CD4-positive, alpha-beta memory T cell (primary cell): ENCODE data around the gene NCF4. TPM values are rescaled to one million over a fixed set of nuclear protein-coding genes. Genes with fewer than 3 reads are reported as not detected.
A peak's percentile ranks its signal among the peaks of the same experiment; 100 is the strongest.

Experiments used
- CTCF ChIA-PET: fragments of 350-600 bp; sonication (Branson Sonifier 250); formaldehyde crosslinking; loops from one replicate; lab custom pipeline; 2021; ENCODE audit warnings: inconsistent platforms; ENCODE audit not compliant: partially characterized antibody; lab: Charles Lee
- POLR2A ChIA-PET: fragments of 350-600 bp; sonication (Branson Sonifier 250); formaldehyde crosslinking; loops from one replicate; lab custom pipeline; 2021; ENCODE audit not compliant: partially characterized antibody; lab: Charles Lee
- DNase-seq, 5 donors: peaks; one replicate each; pipeline versions ENCODE4 v3.0.0 to v3.0.0-alpha.2; 2020 to 2022; ENCODE audit warnings: mixed read lengths in 1 of 5
- H3K27ac ChIP-seq: one replicate; pipeline ENCODE4 v1.7.0; 2013; ENCODE audit warnings: low read depth, low read length
- H3K27me3 ChIP-seq: 2 replicates; pipeline ENCODE4 v1.7.0; 2013; ENCODE audit warnings: mild to moderate bottlenecking, low read length, moderate library complexity; ENCODE audit not compliant: insufficient read depth
- H3K36me3 ChIP-seq: 2 replicates; pipeline ENCODE4 v1.7.0; 2013; ENCODE audit warnings: mild to moderate bottlenecking, low read length, moderate library complexity; ENCODE audit not compliant: insufficient read depth
- H3K4me1 ChIP-seq: 2 replicates; pipeline ENCODE4 v1.7.0; 2013; ENCODE audit warnings: mild to moderate bottlenecking, low read length, moderate library complexity; ENCODE audit not compliant: insufficient read depth
- H3K4me3 ChIP-seq, 2 donors: one replicate each; pipeline ENCODE4 v1.7.0; 2013; ENCODE audit warnings: low read length in 2 of 2, mild to moderate bottlenecking in 1 of 2
- H3K9me3 ChIP-seq, 2 donors: one replicate each; pipeline ENCODE4 v1.7.0; 2013; ENCODE audit warnings: low read length in 2 of 2, control low read depth in 1 of 2; ENCODE audit not compliant: control insufficient read depth in 1 of 2
- H3K27ac Mint-ChIP-seq, 7 donors: one replicate each; pipeline ENCODE4 v1.8.0; 2020 to 2021; ENCODE audit warnings: mixed read lengths in 7 of 7, mild to moderate bottlenecking in 6 of 7, inconsistent platforms in 3 of 7, moderate library complexity in 3 of 7
- H3K27me3 Mint-ChIP-seq, 2 donors: one replicate each; pipeline ENCODE4 v1.8.0; 2020 to 2021; ENCODE audit warnings: mixed read lengths in 2 of 2
- H3K36me3 Mint-ChIP-seq, 2 donors: one replicate each; pipeline ENCODE4 v1.8.0; 2020 to 2021; ENCODE audit warnings: mixed read lengths in 2 of 2, inconsistent platforms in 1 of 2, mild to moderate bottlenecking in 1 of 2
- H3K4me1 Mint-ChIP-seq, 4 donors: one replicate each; pipeline ENCODE4 v1.8.0; 2020 to 2021; ENCODE audit warnings: mixed read lengths in 4 of 4, mild to moderate bottlenecking in 1 of 4
- H3K4me3 Mint-ChIP-seq, 8 donors: one replicate each; pipeline ENCODE4 v1.8.0; 2020 to 2021; ENCODE audit warnings: mixed read lengths in 8 of 8, mild to moderate bottlenecking in 7 of 8, moderate library complexity in 6 of 8, inconsistent platforms in 3 of 8
- H3K9me3 Mint-ChIP-seq, 8 donors: one replicate each; pipeline ENCODE4 v1.8.0; 2020 to 2021; ENCODE audit warnings: mixed read lengths in 8 of 8, mild to moderate bottlenecking in 5 of 8, inconsistent platforms in 3 of 8, moderate library complexity in 1 of 8
- intact Hi-C: fragments of 100-400 bp; cut with micrococcal nuclease; formaldehyde crosslinking; loops from one replicate; pipeline ENCODE4 v1.15.1; 2023
- polyA plus RNA-seq, 2 donors: library from polyadenylated mRNA; unstranded; fragments of 300-500 nt; fragmentation: Illumina TruSeq; gene quantifications; one replicate each; pipeline ENCODE4 v1.2.3, GENCODE V29; 2021
- total RNA-seq, 2 experiments: library from RNA; stranded (reverse); gene quantifications; one replicate each; pipeline ENCODE4 v1.2.3, GENCODE V29; 2021

NCF4 gene
- total and polyA plus RNA-seq, 4 experiments from 2014 or later: 16.6 to 28.0 (median 22.1) TPM

- Mint-ChIP-seq H3K27ac (peak overlapping the region in 2 of 7 donors; percentile 17 to 71), H3K4me1 (peaks cover 10 to 15% (median 12%) of the 10 kb centered on the region in 4 donors), H3K36me3 (peaks cover 30 to 41% of the 10 kb centered on the region in 2 donors), H3K4me3 (no peak overlapping the region), H3K27me3 (no peaks in the 10 kb centered on the region), H3K9me3 (peaks cover 0 to 19% (median 13%) of the 10 kb centered on the region in 8 donors)
- Histone ChIP-seq H3K4me1 (peaks cover 19% of the 10 kb centered on the region), H3K9me3 (peaks cover 0 to 5% of the 10 kb centered on the region in 2 donors), H3K4me3 (no peak overlapping the region), H3K36me3 (no peaks in the 10 kb centered on the region), H3K27me3 (no peaks in the 10 kb centered on the region), H3K27ac (no peak overlapping the region)
- DNase-seq: no peak
- ChIA-PET CTCF (interaction anchor here (4.4 kb wide), 1 partner anchor 18 kb away, joined by 37 read pairs; no protein-coding TSS in a partner anchor), POLR2A (interaction anchor here (2.1 kb wide), 1 partner anchor 15 kb away, joined by 6 read pairs; the partner anchor contains the start of gene NCF4)
- intact Hi-C loops: no loop called here
Measured at GRCh38 chr22:36875741-36876140, 14.9 kb downstream of the NCF4 start.

DNA sequence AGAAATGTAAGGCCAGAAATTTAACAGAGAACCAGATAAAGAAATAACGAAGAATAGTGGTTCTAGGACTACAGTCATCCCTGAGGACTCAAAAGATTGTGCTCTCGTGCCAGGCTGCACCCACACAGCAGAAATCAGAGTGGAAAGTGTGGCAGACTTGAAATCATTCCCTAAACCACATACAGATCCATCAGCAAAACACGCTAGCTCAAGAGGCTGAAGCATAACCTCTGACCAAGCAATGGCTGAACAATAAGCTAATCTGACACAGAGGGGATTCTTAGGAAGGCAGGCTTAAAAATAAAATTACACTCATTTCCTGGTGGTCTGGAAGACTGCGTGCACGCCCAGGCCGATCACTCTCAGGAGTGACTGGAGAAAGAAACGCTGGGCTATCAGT is 19.0 kb downstream of the NCF4 start:
- Mint-ChIP-seq H3K4me1 (peaks cover 0 to 3% (median 0%) of the 10 kb centered on the region in 4 donors), H3K27me3 (no peaks in the 10 kb centered on the region), H3K9me3 (peaks cover 4 to 48% (median 39%) of the 10 kb centered on the region in 8 donors), H3K36me3 (peaks cover 31 to 40% of the 10 kb centered on the region in 2 donors), H3K27ac (peak overlapping the region in 1 of 7 donors; percentile 66), H3K4me3 (no peak overlapping the region)
- ChIA-PET CTCF (interaction anchor here (3.1 kb wide), 1 partner anchor 97 kb away, joined by 9 read pairs; no protein-coding TSS in a partner anchor), POLR2A (no interaction called here)
- Histone ChIP-seq H3K9me3 (peaks cover 5 to 20% of the 10 kb centered on the region in 2 donors), H3K27me3 (no peaks in the 10 kb centered on the region), H3K4me1 (no peaks in the 10 kb centered on the region), H3K27ac (no peak overlapping the region), H3K4me3 (no peak overlapping the region), H3K36me3 (no peaks in the 10 kb centered on the region)
- intact Hi-C loops: no loop called here
- no peak for DNase-seq

GRCh38 chr22:36881504-36882245 is 20.9 kb downstream of the NCF4 start:
- Histone ChIP-seq H3K36me3 (no peaks in the 10 kb centered on the region), H3K27ac (no peak overlapping the region), H3K9me3 (peaks cover 5 to 20% of the 10 kb centered on the region in 2 donors), H3K27me3 (no peaks in the 10 kb centered on the region), H3K4me1 (peaks cover 10% of the 10 kb centered on the region), H3K4me3 (no peak overlapping the region)
- peaks cover 27 to 31% of the 10 kb centered on the region in 2 donors for H3K36me3 Mint-ChIP-seq
- intact Hi-C loops: no loop called here
- DNase-seq: peak in 1 of 5 donors; percentile 31
- peaks cover 4 to 48% (median 39%) of the 10 kb centered on the region in 8 donors for H3K9me3 Mint-ChIP-seq
- peak overlapping the region in 2 of 7 donors; percentile 1 to 82 for H3K27ac Mint-ChIP-seq
- CTCF ChIA-PET: interaction anchor here (0.7 to 2.6 kb wide), 4 partner anchors 24 to 96 kb away, joined by 3 to 8 read pairs (median 4); no protein-coding TSS in a partner anchor
- peak overlapping the region in 1 of 8 donors; percentile 1 for H3K4me3 Mint-ChIP-seq
- H3K4me1 Mint-ChIP-seq: peaks cover 0 to 3% (median 0%) of the 10 kb centered on the region in 4 donors
- POLR2A ChIA-PET: interaction anchor here (1.2 kb wide), 1 partner anchor 8 kb away, joined by 6 read pairs; no protein-coding TSS in a partner anchor
- no peaks in the 10 kb centered on the region for H3K27me3 Mint-ChIP-seq

DNA sequence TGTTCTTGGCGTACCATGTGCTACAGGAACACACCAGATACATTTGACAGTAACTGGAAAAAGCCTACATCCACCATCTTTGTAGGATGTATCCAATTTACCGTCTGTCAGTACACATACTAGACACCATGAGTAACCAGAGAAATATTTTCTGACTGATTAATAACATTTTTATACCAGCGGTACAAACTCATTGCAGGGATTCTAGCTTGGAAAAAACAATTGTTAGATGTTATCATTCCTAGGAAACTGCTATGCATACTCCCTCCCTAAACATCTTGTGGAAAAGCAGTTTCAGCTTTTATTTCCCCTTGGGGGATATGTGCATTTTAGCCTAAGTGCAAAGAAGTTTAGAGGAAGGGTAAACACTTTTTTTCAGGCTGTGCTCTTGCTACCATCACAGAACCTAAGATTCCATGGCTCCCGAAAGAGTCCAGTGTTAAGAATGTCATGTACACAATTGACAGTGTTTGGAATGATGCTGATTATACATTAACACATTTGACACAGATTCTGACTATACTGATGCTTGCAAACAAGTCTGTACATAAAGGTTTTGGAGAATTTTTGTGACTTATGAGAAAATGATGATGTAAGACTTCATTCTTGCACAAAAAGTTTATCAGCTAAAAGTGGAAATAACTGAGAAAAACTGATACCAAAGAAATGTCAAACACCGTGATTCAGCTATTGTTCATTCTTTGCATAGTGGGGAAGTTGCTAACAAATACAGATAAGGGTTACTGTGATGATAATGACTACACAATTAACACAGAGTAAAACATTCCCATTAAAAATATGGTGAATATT is 23.7 kb downstream of the NCF4 start:
- H3K4me1 Mint-ChIP-seq: peaks cover 7 to 8% (median 7%) of the 10 kb centered on the region in 4 donors

GRCh38 chr22:36885474-36885873 is 24.7 kb downstream of the NCF4 start:
- no peaks in the 10 kb centered on the region for H3K27me3 ChIP-seq
- no peak overlapping the region for H3K4me3 ChIP-seq
- intact Hi-C loops: no loop called here
- no peaks in the 10 kb centered on the region for H3K36me3 ChIP-seq
- H3K27ac ChIP-seq: no peak overlapping the region
- H3K4me1 Mint-ChIP-seq: peaks cover 7 to 8% (median 7%) of the 10 kb centered on the region in 4 donors
- H3K27ac Mint-ChIP-seq: peak overlapping the region in 1 of 7 donors; percentile 16
- H3K9me3 ChIP-seq: peaks cover 5 to 18% of the 10 kb centered on the region in 2 donors
- peaks cover 6 to 10% of the 10 kb centered on the region in 2 donors for H3K36me3 Mint-ChIP-seq
- ChIA-PET CTCF (interaction anchor here (1.8 to 5.4 kb wide), 3 partner anchors 12 to 33 kb away, joined by 5 to 48 read pairs (median 10); no protein-coding TSS in a partner anchor), POLR2A (interaction anchor here (2.7 kb wide), 1 partner anchor 25 kb away, joined by 18 read pairs; the partner anchor contains the start of gene NCF4)
- no peak for DNase-seq
- H3K4me3 Mint-ChIP-seq: no peak overlapping the region
- peaks cover 0 to 2% of the 10 kb centered on the region in 2 donors for H3K27me3 Mint-ChIP-seq
- H3K4me1 ChIP-seq: peaks cover 21% of the 10 kb centered on the region
- peaks cover 4 to 34% (median 26%) of the 10 kb centered on the region in 8 donors for H3K9me3 Mint-ChIP-seq

More for the DNA sequence above, 23.7 kb downstream of the NCF4 start:
- Histone ChIP-seq H3K9me3 (peaks cover 5 to 20% of the 10 kb centered on the region in 2 donors), H3K27me3 (no peaks in the 10 kb centered on the region), H3K4me1 (peaks cover 21% of the 10 kb centered on the region), H3K4me3 (no peak overlapping the region), H3K36me3 (no peaks in the 10 kb centered on the region), H3K27ac (no peak overlapping the region)
- H3K27ac Mint-ChIP-seq: no peak overlapping the region
- ChIA-PET POLR2A (interaction anchor here (0.6 kb wide), 1 partner anchor 526 kb away, joined by 3 read pairs; no protein-coding TSS in a partner anchor), CTCF (interaction anchor here (0.8 to 5.4 kb wide), 3 partner anchors 10 to 93 kb away, joined by 4 to 48 read pairs (median 8); no protein-coding TSS in a partner anchor)
- intact Hi-C loops: no loop called here
- H3K9me3 Mint-ChIP-seq: peaks cover 4 to 43% (median 35%) of the 10 kb centered on the region in 8 donors
- H3K4me3 Mint-ChIP-seq: no peak overlapping the region
- peaks cover 0 to 2% of the 10 kb centered on the region in 2 donors for H3K27me3 Mint-ChIP-seq
- H3K36me3 Mint-ChIP-seq: peaks cover 9 to 11% of the 10 kb centered on the region in 2 donors
- no peak for DNase-seq

DNA sequence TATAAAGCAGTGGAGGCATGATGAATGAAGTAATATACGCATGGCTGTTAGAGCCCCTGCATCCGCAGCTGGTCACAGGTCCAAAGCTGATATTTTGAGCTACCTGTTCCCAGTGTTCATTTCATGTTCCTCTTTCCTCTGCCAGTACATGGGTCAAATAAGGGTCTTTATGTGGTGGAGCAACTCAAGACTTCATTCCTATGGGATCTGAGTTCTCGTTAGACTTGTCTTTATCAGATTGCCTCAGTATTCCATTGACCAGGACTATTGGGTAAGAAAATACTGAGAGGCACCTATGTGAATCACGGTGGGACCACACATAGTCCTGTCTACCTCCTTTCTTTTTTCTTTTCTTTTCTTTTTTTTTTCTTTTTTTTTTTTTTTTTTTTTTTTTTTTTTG is 25.2 kb downstream of the NCF4 start:
- peak overlapping the region in 1 of 7 donors; percentile 16 for H3K27ac Mint-ChIP-seq
- DNase-seq: no peak
- Histone ChIP-seq H3K4me1 (peaks cover 21% of the 10 kb centered on the region), H3K36me3 (no peaks in the 10 kb centered on the region), H3K4me3 (no peak overlapping the region), H3K27me3 (no peaks in the 10 kb centered on the region), H3K27ac (no peak overlapping the region), H3K9me3 (peaks cover 4 to 14% of the 10 kb centered on the region in 2 donors)
- ChIA-PET CTCF (interaction anchor here (1.2 to 5.4 kb wide), 5 partner anchors 12 to 92 kb away, joined by 5 to 48 read pairs (median 7); no protein-coding TSS in a partner anchor), POLR2A (interaction anchor here (0.6 to 2.7 kb wide), 4 partner anchors 12 to 91 kb away, joined by 3 to 18 read pairs (median 14); partner anchors contain the start of gene NCF4)
- H3K36me3 Mint-ChIP-seq: peaks cover 6 to 7% of the 10 kb centered on the region in 2 donors
- peaks cover 7 to 8% (median 7%) of the 10 kb centered on the region in 4 donors for H3K4me1 Mint-ChIP-seq
- no peak overlapping the region for H3K4me3 Mint-ChIP-seq
- H3K27me3 Mint-ChIP-seq: peaks cover 0 to 2% of the 10 kb centered on the region in 2 donors
- intact Hi-C loops: no loop called here
- H3K9me3 Mint-ChIP-seq: peaks cover 4 to 28% (median 21%) of the 10 kb centered on the region in 8 donors
